ENCODE measurements around the gene CADM2.

CADM2 gene

DNA sequence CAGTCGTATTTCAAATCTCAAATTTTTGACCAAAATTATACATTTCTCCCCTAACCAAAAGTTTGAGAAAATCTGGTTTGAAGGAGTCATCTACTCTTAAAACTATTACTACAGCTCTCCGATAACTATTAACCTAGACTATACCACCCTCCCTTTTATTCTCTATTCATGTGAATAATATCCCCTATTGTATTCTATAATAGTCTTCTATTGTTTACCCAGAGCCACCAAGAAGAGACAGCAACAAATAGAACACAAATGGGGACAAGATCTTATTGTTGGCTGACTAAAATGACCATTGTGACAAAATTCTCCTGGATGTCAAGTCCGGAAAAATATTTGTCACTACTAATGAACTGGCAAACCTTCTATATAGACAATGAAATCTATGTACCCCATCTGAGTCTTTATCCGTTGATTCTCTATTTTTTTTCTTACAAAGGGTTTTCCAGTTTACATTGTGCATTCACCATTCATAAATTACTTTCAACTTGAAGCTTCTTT is 618.0 kb downstream of the CADM2 start:
- no peak for DNase-seq

- no peak for DNase-seq
Measured at GRCh38 chr3:85584779-85585356, 626.1 kb downstream of the CADM2 start.

GRCh38 chr3:85586018-85586417 is 627.2 kb downstream of the CADM2 start:
- DNase-seq, result no peak

GRCh38 chr3:85589145-85589544 is 630.4 kb downstream of the CADM2 start:
- DNase-seq, result no peak

- DNase-seq, result no peak
Measured at GRCh38 chr3:85591451-85591850, 632.7 kb downstream of the CADM2 start.

- DNase-seq, result no peak
Measured at GRCh38 chr3:85592256-85592655, 633.5 kb downstream of the CADM2 start.

- no peak for DNase-seq
Measured at GRCh38 chr3:85594676-85595075, 635.9 kb downstream of the CADM2 start.

GRCh38 chr3:85603378-85603777 is 644.6 kb downstream of the CADM2 start:
- DNase-seq, result no peak

DNA sequence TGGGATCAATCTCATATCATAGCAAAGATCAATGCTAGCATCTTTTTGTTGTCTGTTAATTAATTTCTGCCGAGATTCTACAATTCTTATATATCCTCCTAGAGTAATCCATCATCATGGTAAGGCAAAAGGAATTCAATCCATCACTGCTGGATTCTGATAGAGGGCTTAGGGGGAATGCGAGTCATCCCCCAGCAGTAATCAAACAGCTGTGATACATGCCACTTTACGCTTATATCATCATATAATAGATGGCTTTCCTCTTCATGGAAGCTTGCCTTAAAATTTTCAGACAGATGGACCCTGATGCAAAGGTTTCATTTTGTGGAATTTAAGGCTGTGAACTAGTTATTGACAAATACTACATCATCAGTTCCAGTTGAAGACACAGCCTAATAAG is 645.9 kb downstream of the CADM2 start:
- no peak for DNase-seq

GRCh38 chr3:85605066-85605465 is 646.3 kb downstream of the CADM2 start:
- DNase-seq, result no peak

DNA sequence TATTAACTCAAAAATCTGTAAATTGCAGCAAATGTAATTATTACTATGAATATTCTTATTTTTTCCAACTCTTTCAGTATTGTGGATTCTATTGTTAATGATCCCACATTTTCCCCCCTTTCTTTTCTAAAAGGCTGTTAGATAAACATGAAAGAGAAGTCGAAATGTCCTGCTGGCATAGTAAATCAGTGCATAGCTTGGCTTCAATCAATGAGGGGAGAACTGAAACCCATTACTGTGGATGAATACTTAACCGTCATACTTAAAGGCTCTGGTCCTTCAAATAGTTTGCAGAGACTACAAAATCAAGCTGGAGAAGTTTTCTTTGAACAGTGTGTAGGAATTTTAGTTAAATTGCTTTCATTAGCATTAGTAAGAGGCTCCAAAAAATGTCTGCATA is 667.9 kb downstream of the CADM2 start:
- DNase-seq, result no peak

GRCh38 chr3:85627932-85628331 is 669.1 kb downstream of the CADM2 start:
- no peak for DNase-seq

- DNase-seq, result no peak
Measured at GRCh38 chr3:85631070-85631469, 672.3 kb downstream of the CADM2 start.

DNA sequence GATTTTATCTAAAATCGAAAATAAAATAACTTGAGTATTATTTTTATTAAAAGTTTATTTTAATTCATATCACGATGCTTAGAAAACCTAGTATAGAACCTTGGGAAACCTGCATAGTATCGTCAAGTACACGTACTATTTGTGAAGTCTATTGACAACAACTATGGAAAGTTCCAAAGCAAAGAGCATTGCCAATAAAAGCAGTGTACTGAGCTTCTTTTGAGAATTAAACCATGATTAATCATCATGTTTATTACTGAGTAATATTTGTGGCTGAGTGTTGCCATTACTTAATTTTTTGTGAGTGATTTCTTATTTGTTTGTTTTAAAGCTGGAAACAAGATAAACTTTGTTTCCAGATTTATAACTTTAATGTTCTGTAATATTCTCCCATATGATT is 674.1 kb downstream of the CADM2 start:
- no peak for DNase-seq

DNA sequence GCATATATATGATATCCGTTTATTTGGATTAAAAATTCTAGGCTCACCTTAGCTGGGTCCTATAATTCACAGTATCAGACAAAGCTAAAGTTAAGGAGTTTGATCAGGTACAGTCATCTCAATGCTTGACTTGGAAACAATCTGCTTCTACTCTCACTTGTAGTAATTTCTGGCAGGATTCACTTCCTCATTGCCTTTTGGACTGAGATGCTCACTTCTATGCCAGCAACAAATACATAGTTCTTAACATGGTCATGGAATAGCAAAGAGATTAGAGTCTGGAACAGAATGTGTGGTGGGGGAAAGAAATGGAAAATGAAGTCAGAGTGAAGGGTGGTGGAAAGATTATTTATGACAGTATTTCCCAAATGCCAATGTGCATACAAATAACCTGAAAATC is 693.6 kb downstream of the CADM2 start:
- no peak for DNase-seq

DNA sequence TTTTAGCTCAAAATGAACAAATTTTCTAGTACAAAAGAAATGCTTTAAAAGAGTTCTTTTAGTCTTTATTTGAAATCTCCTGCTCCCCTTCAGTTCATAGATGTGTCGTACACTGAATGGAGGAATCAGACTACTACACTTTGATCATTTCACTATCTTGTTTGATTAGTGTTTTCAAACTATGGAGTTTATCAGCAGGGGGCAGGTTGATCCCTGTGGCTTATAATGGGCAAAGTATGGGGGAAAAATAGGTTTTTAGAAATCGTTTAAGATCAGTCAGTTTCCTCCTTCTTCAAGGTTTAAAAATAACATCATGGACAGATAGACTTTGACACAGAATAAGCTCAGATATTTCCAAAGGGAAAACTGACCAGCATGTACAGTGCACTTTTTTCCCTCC is 701.7 kb downstream of the CADM2 start:
- no peak for DNase-seq

DNA sequence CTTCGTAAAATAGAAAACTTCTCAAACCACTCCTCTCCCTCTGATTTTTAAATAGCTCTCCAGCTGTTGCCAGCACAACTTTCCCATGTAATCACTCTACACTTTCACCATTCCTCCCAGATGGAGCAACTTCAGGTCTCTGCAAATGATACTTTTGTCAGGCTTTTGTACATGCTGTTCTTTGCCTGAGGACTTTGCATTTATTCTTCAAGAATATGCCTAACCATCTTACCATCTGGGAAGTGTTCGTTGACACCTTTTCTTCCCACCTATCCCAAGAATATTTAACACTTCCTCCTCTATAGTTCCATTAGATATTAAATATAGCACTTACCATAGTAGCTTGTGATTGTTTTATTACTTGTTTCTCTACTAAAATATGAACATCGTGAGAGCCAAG is 703.7 kb downstream of the CADM2 start:
- DNase-seq, result no peak

GRCh38 chr3:85667744-85668143 is 709.0 kb downstream of the CADM2 start:
- DNase-seq, result no peak

GRCh38 chr3:85670634-85671205 is 711.9 kb downstream of the CADM2 start:
- no peak for DNase-seq

GRCh38 chr3:85672761-85673160 is 714.0 kb downstream of the CADM2 start:
- DNase-seq, result no peak

GRCh38 chr3:85678713-85679112 is 719.9 kb downstream of the CADM2 start:
- DNase-seq, result no peak

- no peak for DNase-seq
Measured at GRCh38 chr3:85681906-85682305, 723.1 kb downstream of the CADM2 start.

GRCh38 chr3:85691196-85691595 is 732.4 kb downstream of the CADM2 start:
- DNase-seq, result no peak

- no peak for DNase-seq
Measured at GRCh38 chr3:85697156-85697555, 738.4 kb downstream of the CADM2 start.

- DNase-seq, result no peak
Measured at GRCh38 chr3:85706130-85706529, 747.3 kb downstream of the CADM2 start.
